ENCODE data around the gene PELO.

Gene PELO

DNA sequence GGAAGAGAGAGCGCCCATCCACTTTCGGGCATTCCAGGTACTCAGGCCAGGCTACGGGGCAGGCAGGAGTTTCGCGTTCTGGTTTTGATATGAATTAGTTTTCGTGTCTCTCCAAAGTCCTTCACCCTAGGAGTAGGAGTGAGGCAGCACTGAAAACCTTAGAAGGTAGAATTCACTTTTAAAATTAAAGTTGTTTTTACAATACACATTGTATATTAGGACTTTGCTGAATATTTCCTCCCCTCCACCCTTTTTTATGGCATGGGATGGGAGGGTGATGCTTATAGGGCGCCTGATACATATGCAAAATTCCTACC lies 747 bp downstream of the PELO start:
- Histone ChIP-seq H3K27ac (ENCODE audit: low read depth, low read length) (no peak overlapping the region), H4K20me1 (ENCODE audit: control insufficient read depth, insufficient read depth, low read depth, low read length) (no peaks in the 10 kb centered on the region), H3F3A (ENCODE audit: control insufficient read depth, insufficient read depth) (no peaks in the 10 kb centered on the region), H3K4me1 (ENCODE audit: control insufficient read depth, low read length) (no peaks in the 10 kb centered on the region), H3K4me2 (ENCODE audit: low read length) (peak overlapping the region; percentile 48; the same call in 1 of the 2 replicates), H3K4me3 (ENCODE audit: low read length) (no peak overlapping the region), H3K9me2 (replicated peaks; ENCODE audit: control insufficient read depth, low read length) (no peaks in the 10 kb centered on the region), H3K27me3 (ENCODE audit: control insufficient read depth, low read length) (peaks cover 24% of the 10 kb centered on the region), H3K9me3 (ENCODE audit: control insufficient read depth, insufficient read depth, low read length) (no peaks in the 10 kb centered on the region), H3K79me2 (ENCODE audit: control insufficient read depth, low read length) (no peaks in the 10 kb centered on the region), H3K36me3 (ENCODE audit: control insufficient read depth, low read length) (no peaks in the 10 kb centered on the region)
- no peak for TF ChIP-seq EZH2phosphoT487 (IDR thresholded peaks at IDR 0.05; ENCODE audit: borderline replicate concordance, low read length)
- TF ChIP-seq, protein P1, sequence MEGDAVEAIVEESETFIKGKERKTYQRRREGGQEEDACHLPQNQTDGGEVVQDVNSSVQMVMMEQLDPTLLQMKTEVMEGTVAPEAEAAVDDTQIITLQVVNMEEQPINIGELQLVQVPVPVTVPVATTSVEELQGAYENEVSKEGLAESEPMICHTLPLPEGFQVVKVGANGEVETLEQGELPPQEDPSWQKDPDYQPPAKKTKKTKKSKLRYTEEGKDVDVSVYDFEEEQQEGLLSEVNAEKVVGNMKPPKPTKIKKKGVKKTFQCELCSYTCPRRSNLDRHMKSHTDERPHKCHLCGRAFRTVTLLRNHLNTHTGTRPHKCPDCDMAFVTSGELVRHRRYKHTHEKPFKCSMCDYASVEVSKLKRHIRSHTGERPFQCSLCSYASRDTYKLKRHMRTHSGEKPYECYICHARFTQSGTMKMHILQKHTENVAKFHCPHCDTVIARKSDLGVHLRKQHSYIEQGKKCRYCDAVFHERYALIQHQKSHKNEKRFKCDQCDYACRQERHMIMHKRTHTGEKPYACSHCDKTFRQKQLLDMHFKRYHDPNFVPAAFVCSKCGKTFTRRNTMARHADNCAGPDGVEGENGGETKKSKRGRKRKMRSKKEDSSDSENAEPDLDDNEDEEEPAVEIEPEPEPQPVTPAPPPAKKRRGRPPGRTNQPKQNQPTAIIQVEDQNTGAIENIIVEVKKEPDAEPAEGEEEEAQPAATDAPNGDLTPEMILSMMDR (IDR thresholded peaks at IDR 0.05; ENCODE audit: low read depth, low read length, poor library complexity, severe bottlenecking), result no peak

DNA sequence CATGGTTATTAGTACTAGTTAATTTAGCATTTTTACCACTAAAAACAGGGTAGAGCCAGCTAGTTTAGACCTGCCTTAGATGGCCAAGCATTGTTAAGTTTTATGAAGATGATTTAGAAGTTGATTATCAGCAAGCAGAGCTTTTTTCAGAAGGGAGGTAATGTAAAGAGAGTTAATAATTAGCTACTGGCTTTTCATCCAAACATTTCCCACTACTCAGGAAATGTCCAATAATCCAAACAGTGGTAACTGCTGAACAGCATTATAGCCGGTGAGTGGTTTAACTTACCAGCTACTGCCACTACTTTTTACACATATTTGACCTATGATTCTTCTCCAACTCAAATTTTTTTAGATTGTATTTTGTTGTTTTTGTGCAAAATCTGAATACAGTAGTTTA lies 1.7 kb downstream of the PELO start:
- Histone ChIP-seq H4K20me1 (ENCODE audit: control insufficient read depth, insufficient read depth, low read depth, low read length) (no peaks in the 10 kb centered on the region), H3K27ac (ENCODE audit: low read depth, low read length) (no peak overlapping the region), H3K27me3 (ENCODE audit: control insufficient read depth, low read length) (peaks cover 24% of the 10 kb centered on the region), H3K9me2 (replicated peaks; ENCODE audit: control insufficient read depth, low read length) (no peaks in the 10 kb centered on the region), H3F3A (ENCODE audit: control insufficient read depth, insufficient read depth) (no peaks in the 10 kb centered on the region), H3K36me3 (ENCODE audit: control insufficient read depth, low read length) (no peaks in the 10 kb centered on the region), H3K4me3 (ENCODE audit: low read length) (no peak overlapping the region), H3K4me2 (ENCODE audit: low read length) (no peak overlapping the region), H3K4me1 (ENCODE audit: control insufficient read depth, low read length) (no peaks in the 10 kb centered on the region), H3K9me3 (ENCODE audit: control insufficient read depth, insufficient read depth, low read length) (no peaks in the 10 kb centered on the region), H3K79me2 (ENCODE audit: control insufficient read depth, low read length) (no peaks in the 10 kb centered on the region)
- no peak for TF ChIP-seq EZH2phosphoT487 (IDR thresholded peaks at IDR 0.05; ENCODE audit: borderline replicate concordance, low read length)
- TF ChIP-seq, protein P1 (IDR thresholded peaks at IDR 0.05; ENCODE audit: low read depth, low read length, poor library complexity, severe bottlenecking), result no peak

DNA sequence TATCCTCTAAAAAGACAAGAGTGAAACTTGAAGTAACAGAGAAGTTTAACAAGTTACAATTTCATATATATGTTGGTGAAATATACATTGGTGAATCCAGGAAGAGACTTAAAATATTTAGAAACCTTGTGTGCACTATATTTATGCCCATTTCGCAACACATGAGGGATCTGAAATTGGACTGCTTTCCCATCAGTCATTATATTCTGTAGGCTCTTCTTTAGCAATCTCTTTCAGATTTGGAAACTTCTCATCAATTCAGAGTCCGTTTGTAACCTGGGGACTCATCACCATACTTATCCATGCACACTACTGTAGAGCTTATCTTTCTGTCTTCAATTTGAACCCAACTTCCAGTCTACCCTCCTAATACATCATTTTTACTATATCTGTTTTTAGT lies 2.1 kb downstream of the PELO start:
- no peak overlapping the region for H3K4me3 ChIP-seq (ENCODE audit: low read length)
- H3K79me2 ChIP-seq (ENCODE audit: control insufficient read depth, low read length), result no peaks in the 10 kb centered on the region
- no peaks in the 10 kb centered on the region for H3F3A ChIP-seq (ENCODE audit: control insufficient read depth, insufficient read depth)
- H3K36me3 ChIP-seq (ENCODE audit: control insufficient read depth, low read length), result no peaks in the 10 kb centered on the region
- no peaks in the 10 kb centered on the region for H3K4me1 ChIP-seq (ENCODE audit: control insufficient read depth, low read length)
- H3K9me2 ChIP-seq (replicated peaks; ENCODE audit: control insufficient read depth, low read length), result no peaks in the 10 kb centered on the region
- no peaks in the 10 kb centered on the region for H3K9me3 ChIP-seq (ENCODE audit: control insufficient read depth, insufficient read depth, low read length)
- no peaks in the 10 kb centered on the region for H4K20me1 ChIP-seq (ENCODE audit: control insufficient read depth, insufficient read depth, low read depth, low read length)
- TF ChIP-seq EZH2phosphoT487 (IDR thresholded peaks at IDR 0.05; ENCODE audit: borderline replicate concordance, low read length), result no peak
- TF ChIP-seq, protein P1 (IDR thresholded peaks at IDR 0.05; ENCODE audit: low read depth, low read length, poor library complexity, severe bottlenecking), result no peak
- no peak overlapping the region for H3K27ac ChIP-seq (ENCODE audit: low read depth, low read length)
- H3K27me3 ChIP-seq (ENCODE audit: control insufficient read depth, low read length), result peaks cover 23% of the 10 kb centered on the region
- H3K4me2 ChIP-seq (ENCODE audit: low read length), result no peak overlapping the region

DNA sequence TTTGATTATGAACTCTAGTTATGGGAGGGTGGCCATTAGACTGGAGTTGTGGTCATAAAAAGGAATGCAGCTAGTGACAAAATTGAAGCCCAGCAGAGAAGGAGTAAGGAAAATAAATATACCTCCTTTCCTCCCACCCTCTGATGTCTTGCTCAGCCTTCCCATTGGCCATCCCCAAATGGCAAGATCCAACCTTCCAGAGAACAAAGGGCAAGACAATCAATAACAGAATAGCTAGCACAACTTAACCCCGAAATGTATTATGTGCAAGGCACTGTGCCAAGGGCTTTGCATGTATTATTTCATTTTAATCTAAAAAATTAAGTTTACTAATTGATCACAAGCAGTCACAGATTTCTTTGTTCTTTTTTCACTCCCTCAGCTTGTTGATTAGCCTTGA lies 3.6 kb downstream of the PELO start:
- no peaks in the 10 kb centered on the region for H3K79me2 ChIP-seq (ENCODE audit: control insufficient read depth, low read length)
- H3K9me2 ChIP-seq (replicated peaks; ENCODE audit: control insufficient read depth, low read length), result no peaks in the 10 kb centered on the region
- no peak overlapping the region for H3K27ac ChIP-seq (ENCODE audit: low read depth, low read length)
- no peaks in the 10 kb centered on the region for H3K4me1 ChIP-seq (ENCODE audit: control insufficient read depth, low read length)
- no peaks in the 10 kb centered on the region for H3F3A ChIP-seq (ENCODE audit: control insufficient read depth, insufficient read depth)
- H3K36me3 ChIP-seq (ENCODE audit: control insufficient read depth, low read length), result no peaks in the 10 kb centered on the region
- no peak overlapping the region for H3K4me3 ChIP-seq (ENCODE audit: low read length)
- H3K4me2 ChIP-seq (ENCODE audit: low read length), result no peak overlapping the region
- no peak for TF ChIP-seq EZH2phosphoT487 (IDR thresholded peaks at IDR 0.05; ENCODE audit: borderline replicate concordance, low read length)
- TF ChIP-seq, protein P1 (IDR thresholded peaks at IDR 0.05; ENCODE audit: low read depth, low read length, poor library complexity, severe bottlenecking), result no peak
- no peaks in the 10 kb centered on the region for H4K20me1 ChIP-seq (ENCODE audit: control insufficient read depth, insufficient read depth, low read depth, low read length)
- H3K9me3 ChIP-seq (ENCODE audit: control insufficient read depth, insufficient read depth, low read length), result no peaks in the 10 kb centered on the region
- H3K27me3 ChIP-seq (ENCODE audit: control insufficient read depth, low read length), result peaks cover 19% of the 10 kb centered on the region

All from DOHH2 (cell line).